B cell (primary cell): Measurements from ENCODE around the gene PPP2R5E.

Experiments
- CTCF ChIP-seq: fragments of 200-600 bp; IDR thresholded peaks from one replicate; pipeline ENCODE4 v1.8.0; 2022; ENCODE audit warnings: antibody characterized with exemption, mild to moderate bottlenecking
- EZH2 ChIP-seq: IDR thresholded peaks from 2 replicates; pipeline ENCODE4 v1.6.1; 2012; ENCODE audit warnings: borderline replicate concordance, low read depth, mild to moderate bottlenecking, moderate library complexity, low read length; ENCODE audit not compliant: insufficient read depth, poor library complexity, severe bottlenecking

GRCh38 chr14:63401646-63402045 lies 141.5 kb downstream of the PPP2R5E start:
- TF ChIP-seq CTCF = no peak
- no peak for TF ChIP-seq EZH2
